ENCODE measurements around the gene ZNF280D.

Gene ZNF280D

DNA sequence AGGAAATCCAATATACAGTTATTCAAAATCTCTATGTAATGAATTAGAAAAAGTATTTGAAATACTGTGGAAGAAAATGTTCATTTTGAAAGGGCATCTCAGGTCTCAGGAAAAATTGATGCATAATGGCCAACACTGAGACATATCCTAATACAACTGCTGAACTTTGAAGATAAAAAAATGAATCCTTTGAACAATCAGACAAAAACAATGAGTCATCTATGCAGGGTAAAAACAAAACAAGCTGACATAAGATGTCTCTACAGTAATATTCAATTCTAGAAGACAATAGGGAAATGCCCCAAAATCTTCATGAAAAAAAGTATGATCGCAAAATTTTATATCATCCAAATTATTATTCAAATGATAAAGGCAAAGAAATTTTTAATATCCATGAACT lies 34.0 kb upstream of the ZNF280D start:
- DNase-seq (ENCODE audit: low read depth in 1 of 2, low spot score in 1 of 2) = no peak
- TF ChIP-seq JUND (IDR thresholded peaks at IDR 0.05; ENCODE audit: low read depth) = no peak
- in situ Hi-C loops (cut with HindIII; ENCODE audit: low pct_unique_long_range_greater_than_20kb, low sequenced_read_pairs) = no loop called here

DNA sequence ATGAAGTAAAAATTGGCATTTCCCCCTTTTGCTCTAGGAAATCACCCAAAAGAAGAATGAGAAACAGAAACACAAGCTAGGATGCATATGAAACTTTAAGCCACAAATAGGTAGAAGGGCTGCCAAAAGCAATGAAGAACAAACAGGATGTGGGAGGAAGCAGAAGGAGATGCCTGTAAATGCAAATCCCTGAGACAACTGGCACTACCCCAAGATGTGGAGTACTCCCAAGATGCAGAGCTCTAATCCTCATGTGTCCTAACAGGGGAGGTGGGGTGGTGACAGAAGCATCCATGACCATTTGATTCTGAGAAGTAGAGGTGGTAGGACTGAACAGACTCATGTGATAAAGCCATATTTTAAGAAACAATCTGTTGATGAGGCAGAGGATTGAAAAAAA lies 31.9 kb upstream of the ZNF280D start:
- no peak for TF ChIP-seq JUND (IDR thresholded peaks at IDR 0.05; ENCODE audit: low read depth)
- in situ Hi-C loops (cut with HindIII; ENCODE audit: low pct_unique_long_range_greater_than_20kb, low sequenced_read_pairs) = no loop called here
- peak in 1 of 2 experiments; percentile 50 for DNase-seq (ENCODE audit: low read depth in 1 of 2, low spot score in 1 of 2)

DNA sequence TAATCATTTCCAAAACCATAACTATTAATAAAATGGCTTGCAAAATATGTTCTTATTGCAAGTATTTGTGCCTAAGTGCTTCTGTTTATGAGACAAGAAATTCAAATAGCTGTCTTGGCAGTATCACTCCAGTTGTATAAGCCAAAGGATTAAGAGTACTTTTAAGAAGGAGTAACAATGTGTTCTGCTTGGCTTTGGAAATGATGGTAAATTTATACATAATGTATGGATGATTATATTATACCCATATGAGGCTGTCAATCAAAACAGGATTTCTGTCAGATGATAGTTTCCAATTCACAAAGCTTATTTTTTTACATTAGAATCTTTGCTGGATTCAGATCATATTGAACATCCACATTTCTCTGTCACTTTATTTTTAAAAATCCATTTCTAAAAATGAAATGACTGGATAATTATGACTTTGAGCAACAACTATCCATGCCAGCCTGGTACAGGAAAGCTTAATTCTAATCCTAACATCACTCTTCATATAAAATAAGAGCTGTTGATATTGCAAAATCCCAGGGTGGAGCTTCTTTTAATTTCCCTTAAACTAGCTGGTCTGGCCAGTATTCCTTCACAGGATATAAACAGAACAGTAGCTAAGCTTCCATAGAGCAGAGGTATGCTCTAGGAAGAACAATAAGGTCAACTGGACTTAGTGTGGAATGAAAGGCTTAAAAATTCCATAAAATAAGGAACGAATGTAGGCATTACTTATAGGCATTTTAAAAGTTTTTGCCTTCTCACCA lies 30.0 kb upstream of the ZNF280D start:
- TF ChIP-seq JUND (IDR thresholded peaks at IDR 0.05; ENCODE audit: low read depth) = no peak
- in situ Hi-C loops (cut with HindIII; ENCODE audit: low pct_unique_long_range_greater_than_20kb, low sequenced_read_pairs) = no loop called here

DNA sequence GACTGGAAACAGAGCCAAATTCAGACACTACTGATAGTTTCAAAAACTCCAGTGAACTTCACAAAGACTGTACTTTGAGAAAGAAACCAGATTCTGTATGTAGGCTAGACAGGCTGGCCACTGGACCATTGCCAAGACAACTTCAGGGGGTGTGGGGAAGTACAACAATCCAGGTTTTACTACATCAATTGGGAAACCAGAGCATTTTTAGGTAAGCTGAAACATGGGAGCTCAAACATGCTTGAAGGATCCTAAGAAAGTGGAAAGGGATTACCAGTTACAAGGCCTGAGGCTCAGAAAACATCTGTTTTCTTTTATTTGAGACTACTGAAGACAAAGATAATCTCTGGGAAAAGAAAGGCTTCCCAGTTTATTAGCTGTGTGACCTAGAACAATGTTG lies 26.9 kb upstream of the ZNF280D start:
- TF ChIP-seq JUND (IDR thresholded peaks at IDR 0.05; ENCODE audit: low read depth) = no peak
- DNase-seq (ENCODE audit: low read depth in 1 of 2, low spot score in 1 of 2) = no peak
- in situ Hi-C loops (cut with HindIII; ENCODE audit: low pct_unique_long_range_greater_than_20kb, low sequenced_read_pairs) = no loop called here

More for the DNA sequence above, 30.0 kb upstream of the ZNF280D start:
- DNase-seq (ENCODE audit: low read depth in 1 of 2, low spot score in 1 of 2) = no peak

DNA sequence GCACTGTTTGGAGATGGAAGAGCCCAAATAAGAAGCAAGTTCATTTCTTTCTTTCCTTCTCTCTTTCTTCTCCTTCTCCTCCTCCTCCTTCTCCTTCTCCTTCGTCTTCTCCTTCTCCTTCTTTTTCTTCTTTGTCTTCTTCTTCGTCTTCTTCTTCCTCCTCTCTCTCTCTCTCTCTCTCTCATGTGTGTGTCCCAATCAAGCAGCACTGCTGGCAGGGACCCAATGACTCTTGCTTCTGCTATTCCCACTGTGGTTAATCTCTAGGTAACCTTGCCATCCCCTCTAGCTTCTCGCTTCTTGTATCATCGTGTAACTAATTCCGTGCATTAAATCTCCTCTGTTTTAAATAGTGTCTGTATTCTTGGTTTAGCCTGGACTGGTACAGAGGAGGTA lies 26.1 kb upstream of the ZNF280D start:
- TF ChIP-seq JUND (IDR thresholded peaks at IDR 0.05; ENCODE audit: low read depth) = no peak
- no peak for DNase-seq (ENCODE audit: low read depth in 1 of 2, low spot score in 1 of 2)
- in situ Hi-C loops (cut with HindIII; ENCODE audit: low pct_unique_long_range_greater_than_20kb, low sequenced_read_pairs) = no loop called here

DNA sequence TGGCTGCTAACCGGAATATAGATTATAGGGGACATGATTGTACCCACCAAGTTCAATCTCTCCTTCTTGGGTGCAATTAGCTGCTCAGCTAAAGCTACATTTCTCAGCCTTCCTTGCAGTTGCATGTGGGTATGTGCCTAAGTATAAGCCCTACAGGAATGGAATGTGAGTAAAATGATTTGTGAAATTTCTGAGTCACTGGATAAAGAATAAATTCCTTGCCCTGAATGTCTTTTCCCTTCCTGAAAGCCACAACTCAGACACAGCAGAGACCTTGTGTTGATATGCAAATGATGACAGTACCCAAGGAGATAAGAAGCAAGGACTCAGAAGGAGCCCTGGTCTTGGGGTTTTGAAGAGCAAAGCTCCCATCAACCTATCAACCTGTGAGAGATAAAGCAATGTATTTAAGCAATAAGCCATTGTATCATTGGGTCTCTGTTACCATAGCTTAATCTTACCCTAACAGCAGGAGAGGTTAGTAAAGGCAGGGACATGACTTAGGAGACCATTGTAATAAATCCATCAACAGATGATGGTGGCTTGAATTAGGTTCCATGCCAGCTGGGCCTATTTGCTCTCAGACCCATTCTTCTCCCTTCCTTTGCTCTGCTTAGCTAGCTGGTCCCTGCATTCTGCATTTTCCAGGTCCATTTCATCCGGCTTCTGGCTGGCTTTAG lies 25.6 kb upstream of the ZNF280D start:
- in situ Hi-C loops (cut with HindIII; ENCODE audit: low pct_unique_long_range_greater_than_20kb, low sequenced_read_pairs) = no loop called here
- no peak for TF ChIP-seq JUND (IDR thresholded peaks at IDR 0.05; ENCODE audit: low read depth)
- no peak for DNase-seq (ENCODE audit: low read depth in 1 of 2, low spot score in 1 of 2)

DNA sequence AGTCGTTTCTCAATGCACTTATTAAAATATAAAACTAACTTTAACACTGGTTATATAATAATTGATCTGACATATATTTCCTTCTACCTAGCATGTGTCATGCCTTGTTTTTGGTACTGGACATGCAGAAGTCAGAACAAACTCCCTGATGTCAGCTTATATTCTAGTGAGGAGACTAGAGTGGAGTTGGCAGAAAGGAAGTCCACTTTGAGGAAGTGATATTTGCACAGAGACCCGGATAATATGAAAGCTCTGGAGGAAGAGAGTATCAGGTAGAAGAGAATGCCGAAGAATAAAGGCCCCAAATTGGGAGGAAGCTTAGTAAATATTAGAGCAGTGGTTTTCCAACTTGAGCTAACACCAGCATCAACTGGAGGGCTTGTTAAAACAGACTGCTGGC lies 24.6 kb upstream of the ZNF280D start:
- in situ Hi-C loops (cut with HindIII; ENCODE audit: low pct_unique_long_range_greater_than_20kb, low sequenced_read_pairs) = no loop called here
- no peak for DNase-seq (ENCODE audit: low read depth in 1 of 2, low spot score in 1 of 2)
- TF ChIP-seq JUND (IDR thresholded peaks at IDR 0.05; ENCODE audit: low read depth) = no peak

DNA sequence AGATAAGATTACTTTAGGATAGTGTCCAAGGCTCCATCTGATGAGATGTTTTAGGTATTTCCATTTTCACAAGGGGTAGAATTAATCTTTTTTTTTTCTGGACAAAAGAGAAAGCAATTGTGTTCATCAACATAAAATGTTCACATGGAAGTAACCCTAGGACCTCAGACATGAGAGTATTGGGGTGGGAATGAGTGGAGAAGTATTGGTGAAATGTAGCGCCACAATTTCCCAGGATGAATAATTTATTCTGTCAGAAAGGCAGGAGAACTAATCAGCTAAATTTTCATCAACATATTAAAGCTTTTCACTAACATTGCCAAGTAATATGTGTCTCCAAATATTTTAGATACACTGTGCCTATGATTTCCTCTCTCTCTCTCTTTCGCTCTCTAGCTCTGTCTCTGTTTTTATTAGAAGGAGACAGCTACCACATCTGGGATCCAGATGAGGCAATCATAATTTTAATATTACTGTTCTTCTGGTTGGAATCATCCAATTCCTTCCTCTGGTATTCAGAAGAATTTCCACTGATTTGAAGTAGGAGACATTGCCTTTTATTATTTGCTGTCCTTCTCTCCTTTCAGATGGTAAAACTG lies 21.6 kb upstream of the ZNF280D start:
- no peak for DNase-seq (ENCODE audit: low read depth in 1 of 2, low spot score in 1 of 2)
- TF ChIP-seq JUND (IDR thresholded peaks at IDR 0.05; ENCODE audit: low read depth) = no peak
- in situ Hi-C loops (cut with HindIII; ENCODE audit: low pct_unique_long_range_greater_than_20kb, low sequenced_read_pairs) = no loop called here

DNA sequence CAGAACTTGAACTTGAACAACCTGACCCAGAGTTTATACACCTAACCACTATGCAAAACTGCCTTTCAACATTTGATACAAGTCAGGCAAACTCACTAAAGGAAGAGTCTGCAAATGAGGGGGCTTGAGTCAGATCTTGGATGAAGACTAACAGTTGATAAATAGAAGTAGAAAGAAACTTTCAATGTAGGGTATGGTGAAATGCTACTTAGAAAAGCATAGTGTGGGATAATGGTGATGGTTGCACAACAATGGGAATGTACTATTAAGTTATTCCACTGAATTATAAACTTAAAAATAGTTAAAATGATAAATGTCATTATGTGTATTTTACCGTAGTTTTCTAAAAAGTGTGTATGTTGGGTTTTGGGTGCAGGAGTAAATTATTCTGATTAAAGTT lies 19.7 kb upstream of the ZNF280D start:
- no peak for TF ChIP-seq JUND (IDR thresholded peaks at IDR 0.05; ENCODE audit: low read depth)
- no peak for DNase-seq (ENCODE audit: low read depth in 1 of 2, low spot score in 1 of 2)
- in situ Hi-C loops (cut with HindIII; ENCODE audit: low pct_unique_long_range_greater_than_20kb, low sequenced_read_pairs) = no loop called here

DNA sequence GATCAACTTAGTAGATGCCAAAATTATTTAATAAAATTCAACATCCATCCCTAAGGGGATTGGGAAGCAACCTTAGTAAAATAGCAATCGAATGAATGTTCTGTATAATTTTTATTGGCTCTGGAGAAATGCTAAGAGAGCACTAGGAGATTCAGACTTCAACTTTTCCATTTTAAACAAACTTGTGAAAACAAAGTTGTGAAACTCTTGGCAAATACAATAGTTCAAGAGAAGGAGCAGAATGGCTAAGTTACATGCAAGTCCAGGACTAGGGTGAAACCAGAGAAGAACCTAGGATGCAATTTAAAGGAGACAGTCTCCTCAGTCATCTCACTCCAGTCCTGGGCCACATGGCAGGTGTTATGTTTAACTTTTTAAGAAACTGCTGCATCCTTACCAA lies 16.7 kb upstream of the ZNF280D start:
- DNase-seq (ENCODE audit: low read depth in 1 of 2, low spot score in 1 of 2) = no peak
- in situ Hi-C loops (cut with HindIII; ENCODE audit: low pct_unique_long_range_greater_than_20kb, low sequenced_read_pairs) = no loop called here
- TF ChIP-seq JUND (IDR thresholded peaks at IDR 0.05; ENCODE audit: low read depth) = no peak

DNA sequence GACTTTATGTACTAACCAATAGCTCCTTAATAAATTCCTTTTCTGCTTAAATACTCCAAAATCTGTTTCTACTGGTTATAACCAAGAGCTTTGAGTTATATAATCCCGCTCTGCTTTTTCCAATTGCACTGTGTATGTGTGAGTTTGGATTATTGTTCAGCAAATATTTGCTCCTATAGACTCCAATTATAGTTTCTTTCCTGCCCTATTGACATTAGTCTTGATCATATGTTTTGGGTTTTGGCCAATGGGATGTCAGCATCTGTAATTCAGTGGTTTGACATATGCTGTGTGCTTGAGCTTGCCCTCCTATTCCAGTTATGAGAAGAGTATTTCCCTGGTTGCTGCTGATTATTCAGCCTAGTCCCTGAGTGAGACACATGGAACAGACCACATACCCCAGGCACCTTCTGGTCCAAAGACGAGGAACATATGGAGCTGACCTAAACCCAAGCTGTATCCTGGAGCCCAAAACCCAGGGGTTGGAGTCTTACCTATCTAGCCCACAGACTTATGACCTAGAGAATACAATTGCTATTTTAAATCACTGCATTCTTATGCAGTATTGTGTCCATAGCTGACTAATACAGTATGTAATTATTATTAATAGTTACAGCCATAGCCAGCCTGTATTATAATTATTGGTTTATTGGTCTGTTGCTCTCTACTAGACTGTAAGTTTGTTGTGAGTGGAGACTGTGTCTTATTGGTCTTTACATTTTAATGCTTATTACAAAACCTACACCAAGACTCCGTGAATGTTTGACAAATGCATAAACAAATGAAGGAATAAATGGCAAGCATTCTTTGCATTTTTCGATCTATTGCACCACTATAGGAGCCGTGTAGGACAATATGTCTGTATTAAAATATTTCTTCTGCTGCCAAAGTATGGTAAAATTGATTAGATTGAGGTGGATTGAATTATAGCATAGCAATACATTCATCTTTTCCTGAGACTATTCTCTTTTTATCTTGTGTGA lies 11.7 kb upstream of the ZNF280D start:
- no peak for TF ChIP-seq JUND (IDR thresholded peaks at IDR 0.05; ENCODE audit: low read depth)
- in situ Hi-C loops (cut with HindIII; ENCODE audit: low pct_unique_long_range_greater_than_20kb, low sequenced_read_pairs) = no loop called here
- DNase-seq (ENCODE audit: low read depth in 1 of 2, low spot score in 1 of 2) = no peak

DNA sequence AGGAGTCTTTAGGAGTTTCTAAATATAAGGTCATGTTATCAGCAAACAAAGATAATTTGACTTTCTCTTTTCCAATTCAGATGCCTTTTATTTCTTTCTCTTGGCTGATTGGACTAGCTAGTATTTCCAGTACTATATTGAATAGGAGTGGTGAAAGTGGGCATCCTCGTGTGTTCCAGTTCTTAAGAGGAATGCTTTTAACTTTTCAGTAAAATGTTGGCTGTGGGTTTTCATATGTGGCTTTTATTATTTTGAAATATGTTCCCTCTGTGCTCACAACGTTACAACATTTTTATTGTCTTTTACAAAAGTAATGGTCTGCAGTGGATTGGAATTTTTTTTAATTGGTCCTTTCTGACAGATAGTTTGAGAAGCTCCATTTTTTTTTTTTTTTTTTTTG lies 8.2 kb upstream of the ZNF280D start:
- no peak for TF ChIP-seq JUND (IDR thresholded peaks at IDR 0.05; ENCODE audit: low read depth)
- in situ Hi-C loops (cut with HindIII; ENCODE audit: low pct_unique_long_range_greater_than_20kb, low sequenced_read_pairs) = no loop called here
- no peak for DNase-seq (ENCODE audit: low read depth in 1 of 2, low spot score in 1 of 2)
